ENCODE results near the gene MAP7D2.

DNA sequence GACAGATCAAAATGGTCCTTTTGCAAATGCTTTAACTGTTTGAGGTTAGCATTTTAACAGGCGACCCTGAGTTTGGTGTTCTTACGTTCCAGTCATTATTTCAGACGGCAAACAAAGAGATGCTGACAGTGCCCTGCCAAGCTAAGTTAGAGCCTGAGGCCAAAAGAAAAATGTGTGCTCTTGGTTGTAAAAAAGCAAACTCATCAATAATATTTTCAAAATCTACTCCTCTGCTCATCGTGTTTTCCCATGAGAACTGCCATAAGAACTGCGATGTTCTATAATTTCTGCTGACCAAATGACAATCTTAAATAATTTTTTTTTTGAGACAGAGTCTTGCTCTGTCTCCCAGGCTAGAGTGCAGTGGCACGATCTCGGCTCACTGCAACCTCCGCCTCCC lies 63.2 kb downstream of the MAP7D2 start:
- no peak for TF ChIP-seq STAT1 (IDR thresholded peaks at IDR 0.05; ENCODE audit: unreplicated experiment)
- TF ChIP-seq, protein P1, sequence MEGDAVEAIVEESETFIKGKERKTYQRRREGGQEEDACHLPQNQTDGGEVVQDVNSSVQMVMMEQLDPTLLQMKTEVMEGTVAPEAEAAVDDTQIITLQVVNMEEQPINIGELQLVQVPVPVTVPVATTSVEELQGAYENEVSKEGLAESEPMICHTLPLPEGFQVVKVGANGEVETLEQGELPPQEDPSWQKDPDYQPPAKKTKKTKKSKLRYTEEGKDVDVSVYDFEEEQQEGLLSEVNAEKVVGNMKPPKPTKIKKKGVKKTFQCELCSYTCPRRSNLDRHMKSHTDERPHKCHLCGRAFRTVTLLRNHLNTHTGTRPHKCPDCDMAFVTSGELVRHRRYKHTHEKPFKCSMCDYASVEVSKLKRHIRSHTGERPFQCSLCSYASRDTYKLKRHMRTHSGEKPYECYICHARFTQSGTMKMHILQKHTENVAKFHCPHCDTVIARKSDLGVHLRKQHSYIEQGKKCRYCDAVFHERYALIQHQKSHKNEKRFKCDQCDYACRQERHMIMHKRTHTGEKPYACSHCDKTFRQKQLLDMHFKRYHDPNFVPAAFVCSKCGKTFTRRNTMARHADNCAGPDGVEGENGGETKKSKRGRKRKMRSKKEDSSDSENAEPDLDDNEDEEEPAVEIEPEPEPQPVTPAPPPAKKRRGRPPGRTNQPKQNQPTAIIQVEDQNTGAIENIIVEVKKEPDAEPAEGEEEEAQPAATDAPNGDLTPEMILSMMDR (conservative IDR thresholded peaks at IDR 0.05; ENCODE audit: low read depth in 2 of 2), result no peak
- no peak for TF ChIP-seq EZH2 (IDR thresholded peaks at IDR 0.05; ENCODE audit: low read depth, unreplicated experiment)
- no peak for TF ChIP-seq JUNB (IDR thresholded peaks at IDR 0.05; ENCODE audit: unreplicated experiment)
- TF ChIP-seq REST (IDR thresholded peaks at IDR 0.05; ENCODE audit: unreplicated experiment), result no peak
- TF ChIP-seq POLR2AphosphoS5 (IDR thresholded peaks at IDR 0.05; ENCODE audit: low read depth), result no peak
- no peak for TF ChIP-seq ETS1 (IDR thresholded peaks at IDR 0.05)
- no peak for TF ChIP-seq EZH2phosphoT487 (IDR thresholded peaks at IDR 0.05; ENCODE audit: unreplicated experiment)
- TF ChIP-seq, protein P2, sequence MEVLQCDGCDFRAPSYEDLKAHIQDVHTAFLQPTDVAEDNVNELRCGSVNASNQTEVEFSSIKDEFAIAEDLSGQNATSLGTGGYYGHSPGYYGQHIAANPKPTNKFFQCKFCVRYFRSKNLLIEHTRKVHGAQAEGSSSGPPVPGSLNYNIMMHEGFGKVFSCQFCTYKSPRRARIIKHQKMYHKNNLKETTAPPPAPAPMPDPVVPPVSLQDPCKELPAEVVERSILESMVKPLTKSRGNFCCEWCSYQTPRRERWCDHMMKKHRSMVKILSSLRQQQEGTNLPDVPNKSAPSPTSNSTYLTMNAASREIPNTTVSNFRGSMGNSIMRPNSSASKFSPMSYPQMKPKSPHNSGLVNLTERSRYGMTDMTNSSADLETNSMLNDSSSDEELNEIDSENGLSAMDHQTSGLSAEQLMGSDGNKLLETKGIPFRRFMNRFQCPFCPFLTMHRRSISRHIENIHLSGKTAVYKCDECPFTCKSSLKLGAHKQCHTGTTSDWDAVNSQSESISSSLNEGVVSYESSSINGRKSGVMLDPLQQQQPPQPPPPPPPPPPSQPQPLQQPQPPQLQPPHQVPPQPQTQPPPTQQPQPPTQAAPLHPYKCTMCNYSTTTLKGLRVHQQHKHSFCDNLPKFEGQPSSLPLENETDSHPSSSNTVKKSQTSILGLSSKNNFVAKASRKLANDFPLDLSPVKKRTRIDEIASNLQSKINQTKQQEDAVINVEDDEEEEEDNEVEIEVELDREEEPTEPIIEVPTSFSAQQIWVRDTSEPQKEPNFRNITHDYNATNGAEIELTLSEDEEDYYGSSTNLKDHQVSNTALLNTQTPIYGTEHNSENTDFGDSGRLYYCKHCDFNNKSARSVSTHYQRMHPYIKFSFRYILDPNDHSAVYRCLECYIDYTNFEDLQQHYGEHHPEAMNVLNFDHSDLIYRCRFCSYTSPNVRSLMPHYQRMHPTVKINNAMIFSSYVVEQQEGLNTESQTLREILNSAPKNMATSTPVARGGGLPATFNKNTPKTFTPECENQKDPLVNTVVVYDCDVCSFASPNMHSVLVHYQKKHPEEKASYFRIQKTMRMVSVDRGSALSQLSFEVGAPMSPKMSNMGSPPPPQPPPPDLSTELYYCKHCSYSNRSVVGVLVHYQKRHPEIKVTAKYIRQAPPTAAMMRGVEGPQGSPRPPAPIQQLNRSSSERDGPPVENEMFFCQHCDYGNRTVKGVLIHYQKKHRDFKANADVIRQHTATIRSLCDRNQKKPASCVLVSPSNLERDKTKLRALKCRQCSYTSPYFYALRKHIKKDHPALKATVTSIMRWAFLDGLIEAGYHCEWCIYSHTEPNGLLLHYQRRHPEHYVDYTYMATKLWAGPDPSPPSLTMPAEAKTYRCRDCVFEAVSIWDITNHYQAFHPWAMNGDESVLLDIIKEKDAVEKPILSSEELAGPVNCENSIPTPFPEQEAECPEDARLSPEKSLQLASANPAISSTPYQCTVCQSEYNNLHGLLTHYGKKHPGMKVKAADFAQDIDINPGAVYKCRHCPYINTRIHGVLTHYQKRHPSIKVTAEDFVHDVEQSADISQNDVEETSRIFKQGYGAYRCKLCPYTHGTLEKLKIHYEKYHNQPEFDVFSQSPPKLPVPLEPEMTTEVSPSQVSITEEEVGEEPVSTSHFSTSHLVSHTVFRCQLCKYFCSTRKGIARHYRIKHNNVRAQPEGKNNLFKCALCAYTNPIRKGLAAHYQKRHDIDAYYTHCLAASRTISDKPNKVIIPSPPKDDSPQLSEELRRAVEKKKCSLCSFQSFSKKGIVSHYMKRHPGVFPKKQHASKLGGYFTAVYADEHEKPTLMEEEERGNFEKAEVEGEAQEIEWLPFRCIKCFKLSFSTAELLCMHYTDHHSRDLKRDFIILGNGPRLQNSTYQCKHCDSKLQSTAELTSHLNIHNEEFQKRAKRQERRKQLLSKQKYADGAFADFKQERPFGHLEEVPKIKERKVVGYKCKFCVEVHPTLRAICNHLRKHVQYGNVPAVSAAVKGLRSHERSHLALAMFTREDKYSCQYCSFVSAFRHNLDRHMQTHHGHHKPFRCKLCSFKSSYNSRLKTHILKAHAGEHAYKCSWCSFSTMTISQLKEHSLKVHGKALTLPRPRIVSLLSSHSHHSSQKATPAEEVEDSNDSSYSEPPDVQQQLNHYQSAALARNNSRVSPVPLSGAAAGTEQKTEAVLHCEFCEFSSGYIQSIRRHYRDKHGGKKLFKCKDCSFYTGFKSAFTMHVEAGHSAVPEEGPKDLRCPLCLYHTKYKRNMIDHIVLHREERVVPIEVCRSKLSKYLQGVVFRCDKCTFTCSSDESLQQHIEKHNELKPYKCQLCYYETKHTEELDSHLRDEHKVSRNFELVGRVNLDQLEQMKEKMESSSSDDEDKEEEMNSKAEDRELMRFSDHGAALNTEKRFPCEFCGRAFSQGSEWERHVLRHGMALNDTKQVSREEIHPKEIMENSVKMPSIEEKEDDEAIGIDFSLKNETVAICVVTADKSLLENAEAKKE (CRISPR knock-in tag; IDR thresholded peaks at IDR 0.05), result no peak
- TF ChIP-seq ZNF114 (CRISPR knock-in tag; IDR thresholded peaks at IDR 0.05), result no peak
